ENCODE results near the gene TRIM32. TPM values are rescaled to one million over a fixed set of nuclear protein-coding genes. Genes with fewer than 3 reads are reported as not detected.

TRIM32 gene
- total RNA-seq (2014; rRNA removed; shearing (Covaris generic)) = 30.5 and 31.7 TPM in 2 replicates

GRCh38 chr9:116687074-116687753 lies at the start of gene TRIM32:
Gene TRIM32 (plus strand): TSS chr9:116687305. CDS start chr9:116697743, 10,438 bp downstream.
- DNase-seq (ENCODE audit: low spot score) = peak; percentile 81

- no peak for DNase-seq (ENCODE audit: low spot score)
Measured at GRCh38 chr9:116639251-116639741, 47.8 kb upstream of the TRIM32 start.

GRCh38 chr9:116641292-116642059 lies 45.6 kb upstream of the TRIM32 start:
- no peak for DNase-seq (ENCODE audit: low spot score)

GRCh38 chr9:116643691-116644090 lies 43.4 kb upstream of the TRIM32 start:
- no peak for DNase-seq (ENCODE audit: low spot score)

- DNase-seq (ENCODE audit: low spot score) = no peak
Measured at GRCh38 chr9:116644091-116644688, 42.9 kb upstream of the TRIM32 start.

- peak; percentile 47 for DNase-seq (ENCODE audit: low spot score)
Measured at GRCh38 chr9:116646661-116647514, 40.2 kb upstream of the TRIM32 start.

- no peak for DNase-seq (ENCODE audit: low spot score)
Measured at GRCh38 chr9:116647515-116647809, 39.6 kb upstream of the TRIM32 start.

- DNase-seq (ENCODE audit: low spot score) = no peak
Measured at GRCh38 chr9:116653348-116654058, 33.6 kb upstream of the TRIM32 start.

GRCh38 chr9:116654059-116654355 lies 33.1 kb upstream of the TRIM32 start:
- no peak for DNase-seq (ENCODE audit: low spot score)

- no peak for DNase-seq (ENCODE audit: low spot score)
Measured at GRCh38 chr9:116656501-116656971, 30.6 kb upstream of the TRIM32 start.

GRCh38 chr9:116656977-116657376 lies 30.1 kb upstream of the TRIM32 start:
- no peak for DNase-seq (ENCODE audit: low spot score)

- no peak for DNase-seq (ENCODE audit: low spot score)
Measured at GRCh38 chr9:116658265-116658664, 28.8 kb upstream of the TRIM32 start.

GRCh38 chr9:116661037-116661954 lies 25.8 kb upstream of the TRIM32 start:
- peak; percentile 87 for DNase-seq (ENCODE audit: low spot score)

- no peak for DNase-seq (ENCODE audit: low spot score)
Measured at GRCh38 chr9:116662646-116663310, 24.3 kb upstream of the TRIM32 start.

- no peak for DNase-seq (ENCODE audit: low spot score)
Measured at GRCh38 chr9:116663581-116663980, 23.5 kb upstream of the TRIM32 start.

- DNase-seq (ENCODE audit: low spot score) = no peak
Measured at GRCh38 chr9:116668970-116669695, 18.0 kb upstream of the TRIM32 start.

- no peak for DNase-seq (ENCODE audit: low spot score)
Measured at GRCh38 chr9:116671605-116672004, 15.5 kb upstream of the TRIM32 start.

GRCh38 chr9:116673375-116673774 lies 13.7 kb upstream of the TRIM32 start:
- no peak for DNase-seq (ENCODE audit: low spot score)
